Karpas-422 (cell line): ENCODE measurements around the gene ARID3C. TPM values are rescaled to one million over a fixed set of nuclear protein-coding genes. Genes with fewer than 3 reads are reported as not detected.

ENCODE experiments used
- DNase-seq: peaks from one replicate; pipeline ENCODE4 v3.0.0-alpha.2; 2015
- H2AFZ ChIP-seq: fragments of 200-600 bp; sonication (generic); 2 replicates; pipeline ENCODE4 v1.6.1; 2014; ENCODE audit warnings: antibody characterized with exemption, low read length, mixed read lengths
- H3K27ac ChIP-seq: fragments of 200-600 bp; sonication (generic); 2 replicates; pipeline ENCODE4 v1.5.1; 2014; ENCODE audit warnings: mild to moderate bottlenecking, low read length, moderate library complexity
- H3K27me3 ChIP-seq: fragments of 200-600 bp; sonication (generic); 2 replicates; pipeline ENCODE4 v1.6.1; 2014; ENCODE audit warnings: low read length, mixed read lengths
- H3K36me3 ChIP-seq: fragments of 200-600 bp; sonication (generic); 2 replicates; pipeline ENCODE4 v1.6.1; 2014; ENCODE audit warnings: low read length, mixed read lengths; ENCODE audit not compliant: insufficient read depth
- H3K4me1 ChIP-seq: fragments of 200-600 bp; sonication (generic); 2 replicates; pipeline ENCODE4 v1.6.1; 2014; ENCODE audit warnings: mild to moderate bottlenecking, low read length, mixed read lengths
- H3K4me2 ChIP-seq: fragments of 200-600 bp; sonication (generic); 2 replicates; pipeline ENCODE4 v1.6.1; 2014; ENCODE audit warnings: low read length, low read depth, mild to moderate bottlenecking; ENCODE audit not compliant: poor library complexity, severe bottlenecking
- H3K4me3 ChIP-seq: fragments of 200-600 bp; sonication (generic); 2 replicates; pipeline ENCODE4 v1.5.1; 2014; ENCODE audit warnings: mild to moderate bottlenecking, antibody characterized with exemption, low read length, mixed read lengths
- H3K79me2 ChIP-seq: fragments of 200-600 bp; sonication (generic); 2 replicates; pipeline ENCODE4 v1.6.1; 2014; ENCODE audit warnings: mild to moderate bottlenecking, low read length, mixed read lengths
- H3K9ac ChIP-seq: fragments of 200-600 bp; sonication (generic); 2 replicates; pipeline ENCODE4 v1.6.0; 2014; ENCODE audit warnings: low read length
- H3K9me2 ChIP-seq: fragments of 200-600 bp; sonication (generic), shearing (Covaris generic); replicated peaks from 2 replicates; pipeline ENCODE4 v1.6.0; 2014; ENCODE audit warnings: mild to moderate bottlenecking, low read length, moderate library complexity; ENCODE audit not compliant: insufficient read depth
- H3K9me3 ChIP-seq: fragments of 300-700, 200-600 bp; sonication (generic); 2 replicates; pipeline ENCODE4 v1.6.1; 2014; ENCODE audit warnings: low read length, mixed read lengths
- H4K20me1 ChIP-seq: fragments of 200-600 bp; sonication (generic); 2 replicates; pipeline ENCODE4 v1.6.1; 2014; ENCODE audit warnings: mild to moderate bottlenecking, antibody characterized with exemption, low read length, low read depth; ENCODE audit not compliant: insufficient read depth
- total RNA-seq: library from RNA; depleted of rRNA; stranded (reverse); fragments of >200 nt; shearing (Covaris generic); gene quantifications from 2 replicates; pipeline ENCODE4 v1.2.3, GENCODE V29; 2014; ENCODE audit warnings: low replicate concordance; rRNA removed

The ARID3C gene
- total RNA-seq, result 0.48 TPM in 1 of 2 replicates, not detected in the other

- H2AFZ ChIP-seq, result no peak within 1 kb of the TSS
- peak within 1 kb of the TSS; percentile 16; the same call in 1 of the 2 replicates for H3K4me3 ChIP-seq
- H3K4me2 ChIP-seq, result peak within 1 kb of the TSS; percentile 38
- DNase-seq, result peak; percentile 37
- H3K9ac ChIP-seq, result no peak within 1 kb of the TSS
- no peak within 1 kb of the TSS for H3K27ac ChIP-seq
- H3K4me1 ChIP-seq, result peaks cover 7% of the 10 kb centered on the region
- H4K20me1 ChIP-seq, result 0 out of 2 replicates have a peak, but pooled peaks cover 3% of the 10 kb centered on the region
- H3K27me3 ChIP-seq, result 0 out of 2 replicates have a peak, but pooled peaks cover 4% of the 10 kb centered on the region
- H3K36me3 ChIP-seq, result no peaks in the 10 kb centered on the region
- H3K79me2 ChIP-seq, result no peaks in the 10 kb centered on the region
- H3K9me2 ChIP-seq, result no peaks in the 10 kb centered on the region
- H3K9me3 ChIP-seq, result no peaks in the 10 kb centered on the region
These were observed at the start of gene ARID3C for GRCh38 chr9:34628656-34629490. TSS of gene ARID3C (minus strand) at chr9:34629066. CDS start at chr9:34628014, 1,052 bp downstream.

GRCh38 chr9:34675869-34676268 lies 47.0 kb upstream of the ARID3C start:
- Histone ChIP-seq H3K9me2 (no peaks in the 10 kb centered on the region), H3K4me3 (no peak overlapping the region), H3K27ac (no peak overlapping the region), H3K4me1 (no peaks in the 10 kb centered on the region), H3K4me2 (no peak overlapping the region), H3K9me3 (no peaks in the 10 kb centered on the region), H3K36me3 (no peaks in the 10 kb centered on the region), H3K9ac (no peak overlapping the region), H2AFZ (no peak overlapping the region), H3K27me3 (no peaks in the 10 kb centered on the region), H4K20me1 (no peaks in the 10 kb centered on the region), H3K79me2 (no peaks in the 10 kb centered on the region)
- DNase-seq, result no peak

GRCh38 chr9:34675048-34675714 lies 46.3 kb upstream of the ARID3C start:
- H3K9me3 ChIP-seq, result no peaks in the 10 kb centered on the region
- H2AFZ ChIP-seq, result no peak overlapping the region
- H3K4me3 ChIP-seq, result no peak overlapping the region
- no peak overlapping the region for H3K4me2 ChIP-seq
- DNase-seq, result peak; percentile 93
- H3K9me2 ChIP-seq, result no peaks in the 10 kb centered on the region
- no peaks in the 10 kb centered on the region for H3K79me2 ChIP-seq
- H3K4me1 ChIP-seq, result no peaks in the 10 kb centered on the region
- H3K9ac ChIP-seq, result no peak overlapping the region
- no peaks in the 10 kb centered on the region for H4K20me1 ChIP-seq
- no peak overlapping the region for H3K27ac ChIP-seq
- H3K36me3 ChIP-seq, result no peaks in the 10 kb centered on the region
- H3K27me3 ChIP-seq, result no peaks in the 10 kb centered on the region

- Histone ChIP-seq H3K79me2 (no peaks in the 10 kb centered on the region), H3K36me3 (no peaks in the 10 kb centered on the region), H3K9me2 (no peaks in the 10 kb centered on the region), H3K9me3 (no peaks in the 10 kb centered on the region), H3K4me1 (no peaks in the 10 kb centered on the region), H3K9ac (no peak overlapping the region), H2AFZ (no peak overlapping the region), H3K27me3 (no peaks in the 10 kb centered on the region), H3K4me3 (no peak overlapping the region), H3K27ac (no peak overlapping the region), H3K4me2 (no peak overlapping the region), H4K20me1 (no peaks in the 10 kb centered on the region)
- DNase-seq, result no peak
These were observed 45.6 kb upstream of the ARID3C start for GRCh38 chr9:34674440-34674839.

- Histone ChIP-seq H3K9me3 (no peaks in the 10 kb centered on the region), H3K4me3 (no peak overlapping the region), H3K79me2 (no peaks in the 10 kb centered on the region), H3K27ac (no peak overlapping the region), H3K4me1 (peaks cover 2% of the 10 kb centered on the region), H4K20me1 (no peaks in the 10 kb centered on the region), H3K4me2 (no peak overlapping the region), H3K27me3 (no peaks in the 10 kb centered on the region), H2AFZ (no peak overlapping the region), H3K9me2 (no peaks in the 10 kb centered on the region), H3K36me3 (no peaks in the 10 kb centered on the region), H3K9ac (no peak overlapping the region)
- no peak for DNase-seq
These were observed 42.4 kb upstream of the ARID3C start for GRCh38 chr9:34671307-34671706.

GRCh38 chr9:34669809-34670562 lies 41.1 kb upstream of the ARID3C start:
- H3K36me3 ChIP-seq, result no peaks in the 10 kb centered on the region
- H3K79me2 ChIP-seq, result no peaks in the 10 kb centered on the region
- no peak for DNase-seq
- no peaks in the 10 kb centered on the region for H4K20me1 ChIP-seq
- no peaks in the 10 kb centered on the region for H3K27me3 ChIP-seq
- H3K9me3 ChIP-seq, result no peaks in the 10 kb centered on the region
- no peak overlapping the region for H3K4me3 ChIP-seq
- H2AFZ ChIP-seq, result no peak overlapping the region
- H3K9ac ChIP-seq, result no peak overlapping the region
- H3K4me1 ChIP-seq, result peaks cover 10% of the 10 kb centered on the region
- no peak overlapping the region for H3K27ac ChIP-seq
- no peaks in the 10 kb centered on the region for H3K9me2 ChIP-seq
- no peak overlapping the region for H3K4me2 ChIP-seq

- Histone ChIP-seq H3K9me3 (no peaks in the 10 kb centered on the region), H3K4me1 (peaks cover 17% of the 10 kb centered on the region), H2AFZ (peak overlapping the region; percentile 100), H3K27me3 (no peaks in the 10 kb centered on the region), H3K36me3 (no peaks in the 10 kb centered on the region), H3K9ac (peak overlapping the region; percentile 98), H3K9me2 (no peaks in the 10 kb centered on the region), H3K27ac (peak overlapping the region; percentile 80), H4K20me1 (no peaks in the 10 kb centered on the region), H3K4me3 (peak overlapping the region; percentile 92), H3K4me2 (peak overlapping the region; percentile 99), H3K79me2 (no peaks in the 10 kb centered on the region)
- DNase-seq, result peak; percentile 98
These were observed 36.8 kb upstream of the ARID3C start for GRCh38 chr9:34665381-34666250.
